Activated CD8-positive, alpha-beta memory T cell treated with anti-CD3 and anti-CD28 coated beads for 24 hours (primary cell): ENCODE results near the gene LAMTOR1.

Experiments
- DNase-seq: peaks from one replicate; pipeline ENCODE4 v3.0.0-alpha.2; 2020

LAMTOR1 gene

DNA sequence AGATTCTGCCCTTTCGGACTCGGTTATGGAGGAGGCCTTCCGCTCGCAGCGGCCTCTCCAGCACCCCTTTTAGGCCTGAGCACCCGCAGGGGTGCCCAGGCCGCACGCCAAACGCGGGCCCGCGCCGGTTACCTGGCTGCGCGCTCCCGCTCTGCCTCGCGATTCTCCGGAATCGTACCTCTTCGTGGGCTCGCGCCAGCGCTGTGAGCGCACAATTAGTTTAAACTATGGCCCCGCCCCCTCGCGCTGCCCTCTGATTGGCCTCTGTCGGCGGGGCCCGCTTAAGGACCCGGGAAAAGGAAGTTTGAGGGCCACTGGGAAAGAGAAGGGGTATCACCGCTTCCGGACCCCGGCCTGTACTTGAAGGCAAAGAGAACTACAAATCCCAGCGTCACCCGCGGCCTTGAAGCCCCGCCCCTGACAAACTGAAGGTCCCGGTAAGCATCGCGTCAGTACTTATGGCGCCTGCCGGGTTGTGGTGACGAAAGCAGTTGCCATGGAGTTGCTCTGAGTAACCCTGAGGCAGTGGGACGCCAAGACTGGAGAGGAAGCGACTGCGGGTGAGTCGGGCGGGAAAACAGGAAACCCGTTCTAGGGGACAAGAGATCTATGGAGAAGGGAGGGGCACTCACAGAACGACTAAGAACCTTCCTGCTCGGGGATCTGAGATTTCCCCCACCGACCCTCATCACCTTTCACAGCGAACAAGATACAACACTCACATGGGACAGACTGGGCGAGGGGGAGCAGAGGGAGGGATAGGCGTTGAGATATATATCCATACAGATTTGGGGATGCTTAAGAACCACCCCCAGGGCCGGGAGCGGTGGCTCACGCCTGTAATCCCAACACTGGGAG, 22.5 kb downstream of the LAMTOR1 start, which contains the start of the genes LRRC51 and NUMA1:
Gene LRRC51 (plus strand): TSS at position 525 of the 858 bp plus-strand sequence. CDS start 8,234 bp downstream, outside the sequence.
Gene NUMA1 (minus strand): TSS at position 217 of the 858 bp plus-strand sequence. CDS start 44,599 bp downstream, outside the sequence.
- DNase-seq = peak; percentile 98

GRCh38 chr11:72079819-72080325, 23.2 kb downstream of the LAMTOR1 start:
- no peak for DNase-seq

DNA sequence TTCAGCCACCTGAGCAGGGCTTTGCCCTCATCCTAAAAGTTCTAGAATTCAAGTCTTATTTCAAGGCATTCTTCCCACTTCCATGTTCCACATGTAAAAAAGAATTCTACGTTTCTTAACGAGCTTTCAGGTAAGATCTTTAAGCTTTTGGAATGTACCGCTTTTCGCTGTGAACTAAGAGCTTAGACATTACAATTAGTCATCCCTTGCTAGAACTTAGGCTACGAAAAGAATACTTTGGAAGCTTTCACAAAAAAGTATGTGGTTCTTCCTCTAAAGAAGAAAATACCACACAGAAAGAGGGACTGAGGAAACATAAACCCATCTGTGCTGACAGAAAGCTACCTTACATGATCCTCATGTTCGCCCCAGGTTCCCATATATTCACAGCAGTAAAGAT, 24.6 kb downstream of the LAMTOR1 start:
- DNase-seq = no peak

- DNase-seq = no peak
Observed at GRCh38 chr11:72075756-72076155, 27.3 kb downstream of the LAMTOR1 start.

- DNase-seq = no peak
Observed at GRCh38 chr11:72075109-72075508, 28.0 kb downstream of the LAMTOR1 start.

DNA sequence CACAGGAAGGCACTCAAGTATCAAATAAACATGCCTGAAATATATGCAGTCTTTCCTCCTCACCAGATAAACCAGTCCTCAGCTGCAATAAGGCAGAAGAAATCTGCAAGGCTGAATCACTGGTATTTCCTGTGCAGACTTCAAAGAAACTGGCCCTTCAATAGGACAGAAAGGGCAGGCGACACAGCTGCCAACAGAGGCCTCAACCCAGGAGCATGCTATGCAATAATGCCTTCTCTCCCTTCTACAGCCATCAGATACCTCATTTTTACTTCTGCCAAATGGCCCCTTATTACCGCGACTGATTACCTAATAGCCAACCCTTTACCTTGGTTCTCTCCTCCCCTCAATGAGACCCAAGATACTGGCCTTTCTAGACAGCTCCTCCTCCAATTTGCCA, 30.7 kb downstream of the LAMTOR1 start:
- DNase-seq = no peak

DNA sequence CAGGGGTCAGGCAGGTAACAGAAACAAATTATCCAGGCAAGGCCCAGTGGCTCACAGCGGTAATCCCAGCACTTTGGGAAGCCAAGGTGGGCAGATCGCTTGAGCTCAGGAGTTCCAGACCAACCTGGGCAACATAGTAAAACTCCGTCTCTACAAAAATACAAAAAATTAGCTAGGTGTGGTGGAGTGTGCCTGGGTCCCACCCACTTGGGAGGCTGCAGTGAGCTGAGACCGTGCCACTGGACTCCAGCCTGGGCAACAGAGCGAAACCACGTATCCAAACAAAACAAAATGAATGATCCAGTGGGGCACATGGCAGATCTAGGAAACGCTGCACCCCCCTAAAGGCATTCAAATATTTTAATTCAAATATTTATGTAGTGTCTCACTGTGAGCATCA, 32.6 kb downstream of the LAMTOR1 start:
- DNase-seq = no peak

GRCh38 chr11:72069787-72070251, 33.3 kb downstream of the LAMTOR1 start:
- DNase-seq = no peak

GRCh38 chr11:72069200-72069599, 33.9 kb downstream of the LAMTOR1 start:
- DNase-seq = no peak

GRCh38 chr11:72067676-72068075, 35.4 kb downstream of the LAMTOR1 start:
- DNase-seq = no peak

- DNase-seq = no peak
Observed at GRCh38 chr11:72067266-72067665, 35.8 kb downstream of the LAMTOR1 start.

- DNase-seq = no peak
Observed at GRCh38 chr11:72066855-72067254, 36.2 kb downstream of the LAMTOR1 start.

GRCh38 chr11:72061739-72062396, 41.2 kb downstream of the LAMTOR1 start:
- no peak for DNase-seq

GRCh38 chr11:72058416-72059034, 44.6 kb downstream of the LAMTOR1 start:
- no peak for DNase-seq

DNA sequence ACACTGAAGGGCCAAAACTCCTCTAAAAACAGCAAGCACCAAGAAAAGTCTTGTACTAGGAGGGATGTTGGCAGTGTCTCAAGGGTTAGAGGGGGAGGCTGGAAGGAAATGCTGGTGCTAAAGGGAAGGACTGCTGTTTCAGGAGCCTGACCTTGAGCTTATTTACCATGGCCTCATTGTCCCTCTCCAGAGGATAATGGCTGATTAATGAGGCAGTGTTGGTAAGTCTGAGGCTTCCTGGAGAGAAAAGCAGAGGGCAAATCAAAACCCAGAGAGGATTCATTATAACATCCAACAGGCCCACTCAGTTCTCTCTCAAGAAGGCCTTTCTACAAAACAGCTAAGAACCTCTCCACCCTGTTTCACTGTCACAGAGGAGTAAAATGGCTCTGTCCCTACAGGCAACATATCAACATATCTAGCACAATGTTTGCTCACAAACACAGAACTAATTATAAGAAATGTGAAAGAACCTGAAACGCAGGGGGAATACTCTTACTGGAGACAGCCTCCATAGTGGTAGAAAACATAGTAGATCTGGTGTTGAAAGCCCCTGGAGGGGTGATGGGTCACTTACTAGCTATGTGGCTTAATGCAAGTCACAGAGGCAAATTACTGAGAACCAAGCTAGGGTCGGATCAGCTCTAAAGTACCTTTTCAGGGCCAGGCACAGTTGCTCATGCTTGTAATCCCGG, 54.2 kb downstream of the LAMTOR1 start:
- no peak for DNase-seq
